ENCODE results near the gene OSMR. TPM values are rescaled to one million over a fixed set of nuclear protein-coding genes. Genes with fewer than 3 reads are reported as not detected.

The OSMR gene
- total and polyA plus RNA-seq, 2 donors (not counting 1 experiment from before 2014, with no cell fraction given): not detected

DNA sequence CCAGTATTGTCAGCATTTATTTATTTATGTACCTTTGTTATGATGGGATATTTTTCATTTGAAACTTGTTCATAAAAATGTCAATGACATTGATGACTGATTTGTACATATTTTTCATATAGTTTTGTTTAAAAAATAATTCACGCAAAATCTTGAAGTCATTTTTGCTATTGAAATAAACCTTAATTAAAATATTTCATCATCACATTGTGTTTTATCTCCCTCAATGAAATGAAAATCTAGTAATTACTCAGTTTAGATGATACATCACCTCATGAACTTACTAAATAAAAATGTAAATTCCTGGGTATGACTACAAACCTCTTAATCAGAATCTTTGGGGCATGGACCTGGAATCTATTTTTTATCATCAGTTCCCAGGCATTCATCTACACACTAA, 89.6 kb downstream of the OSMR start:
- H3K9ac ChIP-seq (ENCODE audit: low read length): no peak overlapping the region
- ChIA-PET POLR2A (no interaction called here), CTCF (interaction anchor here (0.7 kb wide), 1 partner anchor 12 kb away, joined by 3 read pairs; no protein-coding TSS in a partner anchor)
- Mint-ChIP-seq H3K4me3 (no peak overlapping the region), H3K4me1 (no peaks in the 10 kb centered on the region), H3K27ac (no peak overlapping the region), H3K9me3 (ENCODE audit: insufficient read depth) (no peaks in the 10 kb centered on the region), H3K27me3 (no peaks in the 10 kb centered on the region)
- DNase-seq (no peak), ATAC-seq (ENCODE audit: low read depth) (no peak)
- H3K27ac ChIP-seq (ENCODE audit: low read length in 2 of 2): no peak overlapping the region
- intact Hi-C loops (cut with micrococcal nuclease): no loop called here
- no peak overlapping the region for H2AFZ ChIP-seq (ENCODE audit: insufficient read depth, low read depth, low read length, poor library complexity, severe bottlenecking)
- H3K36me3 ChIP-seq (replicated peaks in 1 of 2; ENCODE audit: control extremely low read depth in 1 of 2, control insufficient read depth in 1 of 2, extremely low read depth in 1 of 2, insufficient read depth in 2 of 2, low read length in 1 of 2): peaks cover 0 to 4% of the 10 kb centered on the region in 2 experiments
- no peak overlapping the region for H3K4me3 ChIP-seq (ENCODE audit: control extremely low read depth in 1 of 5, extremely low read depth in 1 of 5, insufficient read depth in 1 of 5, low read depth in 2 of 5, low read length in 4 of 5)
- H3K4me2 ChIP-seq (replicated peaks; ENCODE audit: low read depth, low read length, poor library complexity, severe bottlenecking): no peak overlapping the region
- no peak for TF ChIP-seq EZH2 (IDR thresholded peaks at IDR 0.05; ENCODE audit: borderline replicate concordance, insufficient read depth, low read depth, low read length, poor library complexity, severe bottlenecking)
- TF ChIP-seq, protein P1, sequence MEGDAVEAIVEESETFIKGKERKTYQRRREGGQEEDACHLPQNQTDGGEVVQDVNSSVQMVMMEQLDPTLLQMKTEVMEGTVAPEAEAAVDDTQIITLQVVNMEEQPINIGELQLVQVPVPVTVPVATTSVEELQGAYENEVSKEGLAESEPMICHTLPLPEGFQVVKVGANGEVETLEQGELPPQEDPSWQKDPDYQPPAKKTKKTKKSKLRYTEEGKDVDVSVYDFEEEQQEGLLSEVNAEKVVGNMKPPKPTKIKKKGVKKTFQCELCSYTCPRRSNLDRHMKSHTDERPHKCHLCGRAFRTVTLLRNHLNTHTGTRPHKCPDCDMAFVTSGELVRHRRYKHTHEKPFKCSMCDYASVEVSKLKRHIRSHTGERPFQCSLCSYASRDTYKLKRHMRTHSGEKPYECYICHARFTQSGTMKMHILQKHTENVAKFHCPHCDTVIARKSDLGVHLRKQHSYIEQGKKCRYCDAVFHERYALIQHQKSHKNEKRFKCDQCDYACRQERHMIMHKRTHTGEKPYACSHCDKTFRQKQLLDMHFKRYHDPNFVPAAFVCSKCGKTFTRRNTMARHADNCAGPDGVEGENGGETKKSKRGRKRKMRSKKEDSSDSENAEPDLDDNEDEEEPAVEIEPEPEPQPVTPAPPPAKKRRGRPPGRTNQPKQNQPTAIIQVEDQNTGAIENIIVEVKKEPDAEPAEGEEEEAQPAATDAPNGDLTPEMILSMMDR (IDR thresholded peaks at IDR 0.05): no peak
- H4K20me1 ChIP-seq (ENCODE audit: control insufficient read depth, insufficient read depth, low read length, poor library complexity, severe bottlenecking): no peaks in the 10 kb centered on the region
- H3K27me3 ChIP-seq (replicated peaks in 1 of 4; ENCODE audit: control extremely low read depth in 1 of 4, control insufficient read depth in 3 of 4, insufficient read depth in 4 of 4, low read length in 3 of 4): no peaks in the 10 kb centered on the region
- no peaks in the 10 kb centered on the region for H3K4me1 ChIP-seq (ENCODE audit: control insufficient read depth in 2 of 2, insufficient read depth in 2 of 2, low read length in 2 of 2)
- no peaks in the 10 kb centered on the region for H3K79me2 ChIP-seq (ENCODE audit: control insufficient read depth, insufficient read depth, low read length)
- H3K9me3 ChIP-seq (ENCODE audit: control extremely low read depth in 1 of 3, control insufficient read depth in 2 of 3, insufficient read depth in 1 of 3, low read length in 2 of 3): no peaks in the 10 kb centered on the region
- no CpG with 5 or more reads among the region's 1 CpG for WGBS (ENCODE audit: insufficient coverage)

DNA sequence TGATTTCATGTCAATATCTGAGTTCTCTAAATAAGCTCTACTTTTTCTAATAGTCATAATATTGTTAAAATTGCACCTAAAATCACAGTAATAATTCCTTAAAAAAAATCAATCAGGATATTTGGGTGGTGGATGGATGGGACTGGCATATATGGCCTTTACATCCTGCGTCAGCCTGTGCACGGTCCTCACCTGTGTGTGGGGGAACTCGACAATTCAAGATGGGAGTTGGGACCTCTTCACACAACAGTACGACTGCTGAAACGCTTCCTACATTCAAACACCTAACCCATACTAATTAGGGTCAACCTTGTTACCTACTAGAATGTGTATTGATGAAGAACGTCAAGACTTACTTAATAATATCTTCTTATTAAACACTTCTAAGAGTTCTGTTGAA, 90.5 kb downstream of the OSMR start:
- intact Hi-C loops (cut with micrococcal nuclease): no loop called here
- H3K27me3 Mint-ChIP-seq: no peaks in the 10 kb centered on the region
- POLR2A ChIA-PET: no interaction called here
- ATAC-seq (ENCODE audit: low read depth) (no peak), DNase-seq (no peak)
- Histone ChIP-seq H3K4me1 (ENCODE audit: control insufficient read depth in 2 of 2, insufficient read depth in 2 of 2, low read length in 2 of 2) (no peaks in the 10 kb centered on the region), H3K9ac (ENCODE audit: low read length) (no peak overlapping the region), H3K36me3 (replicated peaks in 1 of 2; ENCODE audit: control extremely low read depth in 1 of 2, control insufficient read depth in 1 of 2, extremely low read depth in 1 of 2, insufficient read depth in 2 of 2, low read length in 1 of 2) (peaks cover 0 to 7% of the 10 kb centered on the region in 2 experiments), H3K4me3 (ENCODE audit: control extremely low read depth in 1 of 5, extremely low read depth in 1 of 5, insufficient read depth in 1 of 5, low read depth in 2 of 5, low read length in 4 of 5) (no peak overlapping the region), H3K27ac (ENCODE audit: low read length in 2 of 2) (no peak overlapping the region), H2AFZ (ENCODE audit: insufficient read depth, low read depth, low read length, poor library complexity, severe bottlenecking) (no peak overlapping the region), H3K79me2 (ENCODE audit: control insufficient read depth, insufficient read depth, low read length) (no peaks in the 10 kb centered on the region), H4K20me1 (ENCODE audit: control insufficient read depth, insufficient read depth, low read length, poor library complexity, severe bottlenecking) (no peaks in the 10 kb centered on the region), H3K27me3 (replicated peaks in 1 of 4; ENCODE audit: control extremely low read depth in 1 of 4, control insufficient read depth in 3 of 4, insufficient read depth in 4 of 4, low read length in 3 of 4) (no peaks in the 10 kb centered on the region), H3K9me3 (ENCODE audit: control extremely low read depth in 1 of 3, control insufficient read depth in 2 of 3, insufficient read depth in 1 of 3, low read length in 2 of 3) (no peaks in the 10 kb centered on the region), H3K4me2 (replicated peaks; ENCODE audit: low read depth, low read length, poor library complexity, severe bottlenecking) (no peak overlapping the region)
- H3K27ac Mint-ChIP-seq: no peak overlapping the region
- no peaks in the 10 kb centered on the region for H3K4me1 Mint-ChIP-seq
- CTCF ChIA-PET: interaction anchor here (0.7 kb wide), 1 partner anchor 12 kb away, joined by 3 read pairs; no protein-coding TSS in a partner anchor
- TF ChIP-seq EZH2 (IDR thresholded peaks at IDR 0.05; ENCODE audit: borderline replicate concordance, insufficient read depth, low read depth, low read length, poor library complexity, severe bottlenecking): no peak
- TF ChIP-seq, protein P1 (IDR thresholded peaks at IDR 0.05): no peak
- no peak overlapping the region for H3K4me3 Mint-ChIP-seq
- no CpG with 5 or more reads among the region's 6 CpGs for WGBS (ENCODE audit: insufficient coverage)
- H3K9me3 Mint-ChIP-seq (ENCODE audit: insufficient read depth): no peaks in the 10 kb centered on the region
